GM21526 (cell line): ENCODE measurements around the gene MRS2.
"Not testable (repeated sequence)": the region's sequence is repeated elsewhere in the genome, so short reads cannot be mapped to it uniquely, and the experiment has no call there.

ENCODE experiments used
- ATAC-seq: cut with Tn5 transposase; IDR thresholded peaks from one replicate; pipeline ENCODE4 v1.9.1; 2021; ENCODE audit warnings: moderate library complexity; ENCODE audit not compliant: unreplicated experiment, low FRiP score

MRS2 gene

DNA sequence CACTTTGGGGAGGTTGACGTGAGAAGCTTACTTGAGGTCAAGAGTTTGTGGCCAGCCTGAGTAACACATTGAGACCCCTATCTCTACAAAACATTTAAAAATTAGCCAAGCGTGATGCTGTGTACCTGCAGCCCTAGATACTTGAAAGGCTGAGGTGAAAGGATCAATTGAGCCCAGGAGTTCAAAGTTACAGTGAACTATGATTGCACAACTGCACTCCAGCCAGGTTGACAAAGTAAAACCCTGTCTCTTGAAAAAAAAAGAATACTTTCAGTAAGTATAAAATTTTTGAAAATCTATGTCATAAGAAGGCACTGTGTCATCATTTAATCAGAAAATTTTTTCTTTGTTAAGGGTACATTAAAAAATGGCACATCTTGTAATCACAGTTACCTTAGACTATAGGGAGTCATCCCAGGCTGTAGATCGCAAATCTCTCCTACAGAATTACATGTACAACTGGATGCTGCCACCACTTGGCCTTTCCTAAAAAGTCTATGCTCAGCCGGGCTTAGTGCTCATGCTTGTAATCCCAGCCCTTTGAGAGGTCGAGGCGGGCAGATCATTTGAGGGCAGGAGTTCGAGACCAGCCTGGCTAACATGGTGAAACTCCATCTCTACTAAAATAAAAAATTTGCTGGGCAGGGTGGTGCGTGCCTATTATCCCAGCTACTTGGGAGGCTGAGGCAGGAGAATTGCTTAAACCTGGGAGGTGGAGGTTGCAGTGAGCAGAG is 17.0 kb upstream of the MRS2 start:
- ATAC-seq, result no peak

DNA sequence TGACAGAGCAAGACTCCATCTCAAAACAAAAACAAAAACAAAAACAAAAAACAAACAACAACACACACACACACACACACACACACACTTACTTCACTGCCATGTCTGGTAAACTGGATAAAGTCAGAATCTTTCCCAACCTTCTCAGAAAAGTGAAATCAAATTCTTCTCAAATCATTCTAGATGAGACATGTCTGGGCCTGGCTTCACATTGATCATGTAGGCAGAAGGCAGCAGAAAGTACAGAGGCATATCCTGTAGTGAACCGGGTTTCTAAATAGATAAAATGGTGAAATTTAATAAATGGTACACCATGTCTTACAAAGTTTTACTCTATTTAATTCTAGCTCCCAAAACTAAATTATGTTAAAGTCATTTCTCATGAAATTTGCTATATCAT is 14.9 kb upstream of the MRS2 start:
- no peak for ATAC-seq

DNA sequence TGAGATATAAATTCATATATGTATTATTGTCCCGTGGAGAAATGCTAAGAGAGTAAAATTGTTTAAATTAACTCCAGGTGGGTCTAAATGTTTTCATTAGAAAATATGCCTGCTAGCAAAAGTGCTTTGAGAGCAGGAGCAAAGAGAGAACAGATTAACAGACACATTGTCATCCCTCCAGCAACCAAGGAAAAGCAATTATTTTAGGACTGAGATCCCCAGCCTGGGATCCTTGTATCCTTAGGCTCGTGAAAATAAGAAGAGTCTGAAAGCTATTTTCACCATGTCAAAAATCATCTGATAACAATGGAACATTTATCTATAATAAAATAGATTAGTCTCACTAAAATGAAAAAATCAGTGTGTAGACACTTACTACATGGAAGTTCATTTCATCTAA is 11.5 kb upstream of the MRS2 start:
- no peak for ATAC-seq

DNA sequence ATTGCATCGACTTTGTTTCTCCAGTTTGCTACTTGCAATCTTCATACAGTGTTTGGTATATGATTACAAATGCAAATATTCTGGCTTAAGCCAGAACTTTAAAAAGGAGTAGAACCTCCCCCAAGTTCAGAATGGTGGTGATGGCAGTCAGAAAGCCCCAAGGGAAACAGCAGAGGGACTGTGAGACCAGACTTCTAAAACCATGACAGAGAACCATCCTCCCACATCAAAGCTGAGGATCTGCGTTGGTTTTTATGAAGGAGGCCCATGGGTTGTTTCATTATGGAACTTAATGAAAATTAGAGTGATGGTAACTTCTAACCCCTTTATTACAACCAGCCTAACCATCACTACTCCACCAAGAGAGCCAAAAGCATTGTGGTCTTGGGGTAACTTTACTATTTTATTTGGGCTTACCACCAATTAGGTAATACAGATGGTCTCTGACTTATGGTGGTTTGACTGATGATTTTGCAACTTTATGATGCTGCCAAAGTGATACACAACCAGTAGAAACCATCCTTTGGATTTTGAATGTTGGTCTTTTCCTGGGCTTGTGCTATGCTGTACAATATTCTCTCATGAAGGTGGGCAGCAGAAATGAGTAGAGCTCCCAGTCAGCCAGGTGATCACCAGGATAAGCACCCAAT is 10.9 kb upstream of the MRS2 start:
- ATAC-seq, result peak; percentile 91

DNA sequence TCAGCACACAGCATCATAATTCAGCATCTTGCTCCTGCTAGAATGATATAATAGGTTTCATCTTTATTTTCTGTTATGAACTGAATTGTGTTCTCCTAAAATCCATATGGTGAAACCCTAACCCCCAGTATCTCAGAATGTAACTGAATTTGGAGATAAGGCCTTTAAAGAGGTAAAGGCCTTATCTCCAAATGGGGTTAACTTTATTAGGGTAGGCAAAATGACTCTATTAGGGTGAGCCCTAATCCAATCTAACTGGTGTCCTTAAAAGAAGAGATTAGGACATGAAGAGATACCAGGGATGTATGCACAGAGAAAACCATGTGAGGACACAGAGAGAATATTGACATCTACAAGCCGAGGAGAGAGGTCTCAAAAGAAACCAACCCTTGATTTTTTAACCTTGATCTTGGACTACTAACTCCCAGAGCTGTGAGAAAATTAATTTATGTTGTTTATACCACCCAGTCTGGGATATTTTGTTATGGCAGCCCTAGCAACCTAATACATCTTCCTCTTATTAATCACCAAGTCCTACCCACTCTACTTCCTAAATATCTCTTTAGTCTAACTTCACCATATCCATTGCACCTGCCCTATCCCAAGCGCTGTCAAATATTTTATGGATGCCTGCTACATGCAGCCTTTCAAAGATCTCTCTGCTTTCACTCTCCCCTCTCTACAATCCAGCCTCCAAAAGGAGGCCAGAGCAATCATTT is 8.5 kb upstream of the MRS2 start:
- ATAC-seq, result no peak

DNA sequence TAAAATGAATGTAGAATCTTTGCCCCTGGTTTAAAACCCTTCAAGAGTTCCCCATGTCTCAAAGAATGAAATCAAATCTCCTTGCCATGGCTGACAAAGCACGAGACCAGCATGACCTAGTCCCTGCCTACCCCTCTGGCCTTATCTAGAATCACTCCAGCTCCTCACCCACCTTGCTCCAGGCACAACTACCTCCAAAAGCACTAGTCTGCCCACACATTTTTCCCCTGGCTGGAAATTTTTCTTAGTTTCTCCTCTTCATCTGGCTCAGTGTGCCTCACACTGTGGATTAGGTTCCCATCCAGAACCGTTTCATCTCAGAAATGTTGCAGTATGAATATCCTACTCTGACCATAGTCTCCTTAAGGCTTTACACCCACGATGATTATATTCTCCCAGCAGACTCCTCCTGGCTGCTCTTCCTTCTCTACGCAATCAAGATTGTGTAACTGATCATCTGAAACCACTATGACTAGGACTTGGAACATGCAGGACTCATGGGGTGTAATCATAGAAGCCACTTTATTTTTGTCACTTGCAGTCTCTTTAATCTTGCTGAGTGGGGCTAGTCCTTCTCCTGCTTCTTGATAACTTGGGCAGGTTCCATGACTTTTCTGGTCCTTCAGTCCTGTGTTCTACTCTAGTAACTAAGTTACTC is 7.8 kb upstream of the MRS2 start:
- no peak for ATAC-seq

DNA sequence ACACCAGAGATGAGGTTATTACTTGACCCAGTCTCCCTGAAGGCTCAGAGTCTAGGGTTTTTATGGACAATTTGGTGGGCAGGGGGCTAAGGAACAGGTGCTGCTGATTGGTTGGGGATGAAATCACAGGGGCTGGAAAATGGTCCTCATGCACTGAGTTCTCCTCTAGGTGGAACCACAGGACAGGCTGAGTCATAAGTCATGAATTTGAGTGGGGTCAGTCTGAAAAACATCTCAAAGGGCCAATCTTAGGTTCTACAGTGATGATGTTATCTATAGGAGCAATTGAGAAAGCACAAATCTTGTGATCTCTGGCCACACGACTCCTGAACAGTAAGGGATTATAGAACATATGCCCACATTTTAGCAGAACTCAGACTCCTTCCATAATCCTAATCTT is 5.9 kb upstream of the MRS2 start:
- ATAC-seq, result no peak

DNA sequence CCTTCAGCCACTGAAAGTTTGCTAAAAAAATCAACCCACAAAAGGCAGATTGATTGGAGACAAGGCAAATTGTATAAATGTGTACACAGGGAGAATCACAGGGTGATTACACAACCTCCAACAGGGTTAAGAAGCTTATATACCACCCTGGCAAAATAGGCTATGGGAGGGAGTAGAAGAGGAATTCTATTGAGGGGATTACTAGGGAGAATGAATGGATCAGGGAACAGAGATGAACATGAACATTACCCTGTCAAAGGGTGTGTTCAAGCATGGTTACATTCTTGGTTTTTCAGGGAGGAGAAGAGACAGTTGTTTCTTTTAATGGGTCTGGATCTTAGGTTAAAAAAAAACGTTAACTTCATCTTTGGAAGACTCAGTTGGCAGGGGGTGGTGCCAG is 5.1 kb upstream of the MRS2 start:
- no peak for ATAC-seq

DNA sequence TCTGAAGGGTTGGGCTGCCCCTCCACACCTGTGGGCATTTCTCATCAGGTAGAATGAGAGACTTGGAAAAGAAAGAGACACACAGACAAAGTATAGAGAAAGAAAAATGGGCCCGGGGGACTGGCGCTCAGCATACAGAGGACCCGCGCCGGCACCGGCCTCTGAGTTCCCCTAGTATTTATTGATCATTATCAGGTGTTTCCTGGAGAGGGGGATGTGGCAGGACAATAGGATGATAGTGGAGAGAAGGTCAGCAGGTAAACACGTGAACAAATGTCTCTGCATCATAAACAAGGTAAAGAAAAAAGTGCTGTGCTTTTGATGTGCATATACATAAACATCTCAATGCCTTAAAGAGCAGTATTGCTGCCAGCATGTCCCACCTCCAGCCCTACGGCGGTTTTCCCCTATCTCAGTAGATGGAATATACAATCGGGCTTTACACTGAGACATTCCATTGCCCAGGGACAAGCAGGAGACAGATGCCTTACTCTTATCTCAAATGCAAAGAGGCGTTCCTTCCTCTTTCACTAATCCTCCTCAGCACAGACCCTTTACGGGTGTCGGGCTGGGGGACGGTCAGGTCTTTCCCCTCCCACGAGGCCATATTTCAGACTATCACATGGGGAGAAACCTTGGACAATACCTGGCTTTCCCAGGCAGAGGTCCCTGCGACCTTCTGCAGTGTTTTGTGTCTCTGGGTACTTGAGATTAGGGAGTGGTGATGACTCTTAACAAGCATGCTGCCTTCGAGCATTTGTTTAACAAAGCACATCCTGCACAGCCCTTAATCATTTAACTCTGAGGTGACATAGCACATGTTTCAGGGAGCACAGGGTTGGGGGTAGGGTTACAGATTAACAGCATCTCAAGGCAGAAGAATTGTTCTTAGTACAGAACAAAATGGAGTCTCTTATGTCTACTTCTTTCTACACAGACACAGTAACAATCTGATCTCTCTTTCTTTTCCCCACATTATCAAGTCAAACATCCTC is 2.4 kb upstream of the MRS2 start:
- ATAC-seq, result not testable (repeated sequence)

DNA sequence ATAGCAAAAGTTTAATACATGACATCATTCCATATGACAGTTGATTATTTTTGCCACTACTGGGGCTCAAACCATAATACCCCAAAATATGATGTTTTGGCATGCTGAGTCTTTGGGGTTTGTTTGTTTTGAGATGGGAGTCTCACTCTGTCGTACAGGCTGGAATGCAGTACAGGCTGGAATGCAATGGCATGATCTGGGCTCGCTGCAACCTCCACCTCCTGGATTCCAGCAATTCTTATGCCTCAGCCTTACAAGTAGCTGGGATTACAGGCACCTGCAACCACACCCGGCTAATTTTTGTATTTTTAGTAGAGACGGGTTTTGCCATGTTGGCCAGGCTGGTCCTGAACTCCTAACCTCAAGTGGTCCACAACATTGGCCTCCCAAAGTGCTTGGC is 1.3 kb upstream of the MRS2 start:
- no peak for ATAC-seq

DNA sequence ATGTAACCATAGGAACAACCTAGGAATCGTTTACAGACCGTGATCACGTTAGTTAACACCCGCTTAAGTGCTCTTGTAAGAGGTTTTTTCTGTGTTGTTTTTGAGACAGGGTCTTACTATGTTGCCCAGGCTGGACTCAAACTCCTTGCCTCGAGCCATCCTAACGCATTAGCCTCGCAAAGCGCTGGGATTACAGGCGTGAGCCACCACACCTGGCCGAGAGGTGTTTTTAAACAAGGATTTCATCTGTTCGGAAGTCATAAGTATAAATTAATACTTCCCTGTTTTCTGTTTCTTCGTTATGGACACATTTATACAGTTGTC is 727 bp downstream of the MRS2 start:
- ATAC-seq, result no peak

DNA sequence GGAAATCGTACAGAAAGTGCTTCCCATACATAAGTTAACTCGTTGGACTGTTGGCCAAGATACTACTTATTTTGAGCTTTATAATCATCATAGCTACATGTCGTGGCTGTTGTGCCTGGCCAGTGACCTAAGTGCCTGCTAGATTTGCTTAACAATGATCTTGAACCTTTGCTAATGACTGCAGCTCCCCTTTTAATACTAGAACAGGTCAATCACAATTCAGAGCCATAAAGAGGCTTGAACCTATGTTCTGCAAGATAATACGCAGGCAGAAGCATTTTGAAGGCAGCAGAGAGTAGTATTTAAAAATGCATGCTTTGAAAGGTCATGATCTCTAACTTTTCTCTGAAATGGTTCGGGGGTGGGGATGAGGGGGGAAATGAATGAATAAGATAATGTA is 2.5 kb downstream of the MRS2 start:
- no peak for ATAC-seq

DNA sequence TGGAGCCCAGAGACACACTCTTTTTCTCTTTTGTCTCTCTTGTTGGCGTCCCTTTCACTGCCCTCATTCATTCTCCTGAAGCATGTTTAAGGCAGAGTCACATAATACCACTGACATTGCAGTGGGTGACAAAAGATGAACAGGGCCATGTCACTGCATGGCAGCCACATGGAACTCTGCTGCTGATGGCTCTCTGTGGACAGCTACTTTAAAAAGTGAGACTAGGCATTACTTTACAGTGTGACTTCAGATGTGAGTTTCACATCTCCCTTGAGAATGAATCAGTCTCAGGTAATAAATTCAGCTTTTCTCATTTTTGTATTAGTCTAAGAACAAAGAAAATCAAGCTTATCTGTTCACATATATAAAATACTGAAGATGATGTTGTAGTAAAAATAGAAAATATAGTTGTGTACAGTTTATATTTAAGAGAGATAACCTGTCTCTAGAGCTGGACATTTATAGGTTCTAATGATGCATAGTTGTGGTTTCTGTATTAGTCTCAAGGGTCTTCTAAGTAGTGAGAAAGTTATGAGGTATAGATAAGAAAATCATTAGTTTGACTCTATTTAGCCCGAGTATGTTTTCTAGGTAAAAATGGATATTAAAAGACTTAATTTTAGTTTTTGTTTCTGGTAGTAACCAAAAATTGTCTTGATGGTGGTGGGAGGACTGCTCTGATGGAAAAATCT is 6.1 kb downstream of the MRS2 start:
- ATAC-seq, result peak; percentile 93

DNA sequence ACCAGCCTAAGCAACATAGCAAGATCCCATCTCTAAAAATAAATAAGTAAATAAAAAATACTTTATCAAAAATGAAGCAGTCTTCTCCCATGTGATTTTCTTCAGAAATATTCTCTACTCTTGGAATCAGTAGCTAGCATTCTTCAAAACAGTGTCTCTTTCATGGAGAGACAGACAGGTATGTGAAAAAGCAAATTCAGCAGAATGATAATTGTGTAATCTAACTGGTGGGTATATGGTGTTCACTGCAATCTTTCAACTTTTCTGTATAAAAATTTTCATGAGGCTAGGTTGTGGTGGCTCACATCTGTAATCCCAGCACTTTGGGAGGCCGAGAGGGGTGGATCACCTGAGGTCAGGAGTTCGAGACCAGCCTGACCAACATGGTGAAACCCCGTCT is 7.9 kb downstream of the MRS2 start:
- no peak for ATAC-seq

DNA sequence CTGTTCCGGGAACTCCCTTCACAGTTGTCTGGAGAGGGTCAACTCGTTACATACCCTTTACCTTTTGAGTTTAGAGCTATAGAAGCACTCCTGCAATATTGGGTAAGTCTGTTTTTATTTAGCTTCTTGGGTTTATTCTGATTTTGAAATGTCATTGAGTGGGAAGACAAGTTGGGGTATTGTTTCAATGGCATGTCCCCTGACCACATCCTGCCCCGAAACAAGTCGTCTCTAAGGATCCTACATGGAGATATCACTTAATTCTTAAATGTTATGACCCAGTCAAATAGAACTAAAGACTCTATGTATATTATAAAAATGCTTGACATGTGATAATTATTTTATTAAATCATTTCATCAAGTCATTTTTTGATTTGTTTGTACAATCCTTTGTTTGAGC is 9.6 kb downstream of the MRS2 start:
- ATAC-seq, result no peak

DNA sequence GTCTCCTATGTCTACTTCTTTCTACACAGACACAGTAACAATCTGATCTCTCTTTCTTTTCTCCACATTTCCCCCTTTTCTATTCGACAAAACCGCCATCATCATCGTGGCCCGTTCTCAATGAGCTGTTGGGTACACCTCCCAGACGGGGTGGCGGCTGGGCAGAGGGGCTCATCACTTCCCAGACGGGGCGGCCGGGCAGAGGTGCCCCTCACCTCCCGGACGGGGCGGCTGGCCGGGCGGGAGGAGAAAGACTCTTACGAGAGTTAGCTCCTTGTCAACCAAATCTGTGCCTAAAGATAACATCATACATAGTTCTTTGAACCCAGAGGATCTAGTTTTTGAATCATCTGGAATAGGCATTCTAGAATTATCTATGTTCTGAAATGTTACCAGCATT is 11.8 kb downstream of the MRS2 start:
- not testable (repeated sequence) for ATAC-seq

DNA sequence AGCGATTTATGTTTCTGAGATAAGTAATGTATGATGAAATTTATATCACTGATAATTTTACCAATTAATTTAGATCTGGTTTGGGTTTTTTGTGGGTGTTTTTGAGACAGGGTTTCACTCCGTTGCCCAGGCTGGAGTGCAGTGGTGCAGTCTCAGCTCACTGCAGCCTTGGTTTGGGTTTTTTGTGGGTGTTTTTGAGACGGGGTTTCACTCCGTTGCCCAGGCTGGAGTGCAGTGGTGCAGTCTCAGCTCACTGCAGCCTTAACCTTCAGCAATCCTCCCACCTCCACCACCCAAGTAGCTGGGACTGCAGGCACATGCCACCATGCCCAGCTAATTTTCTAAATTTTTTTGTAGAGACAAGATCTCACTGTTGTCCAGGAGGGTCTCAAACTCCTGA is 13.0 kb downstream of the MRS2 start:
- ATAC-seq, result peak; percentile 71

DNA sequence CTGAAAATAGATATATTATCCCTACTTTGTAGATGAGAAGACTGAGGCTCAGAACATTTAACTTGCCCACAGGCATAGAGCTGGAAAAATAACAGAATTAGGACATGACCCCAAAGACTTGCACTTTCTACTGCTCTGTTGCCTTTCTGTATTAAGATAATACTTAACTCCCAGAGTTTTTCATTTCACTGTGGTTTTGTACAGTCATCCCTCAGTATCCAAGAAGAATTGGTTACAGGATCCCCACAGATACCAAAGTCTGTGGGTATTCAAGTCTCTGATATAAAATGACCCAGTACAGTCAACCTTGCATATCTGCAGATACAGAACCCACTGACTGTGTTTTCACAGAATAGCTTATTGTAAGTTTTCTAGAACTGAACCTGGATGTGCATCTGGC is 16.8 kb downstream of the MRS2 start:
- no peak for ATAC-seq

DNA sequence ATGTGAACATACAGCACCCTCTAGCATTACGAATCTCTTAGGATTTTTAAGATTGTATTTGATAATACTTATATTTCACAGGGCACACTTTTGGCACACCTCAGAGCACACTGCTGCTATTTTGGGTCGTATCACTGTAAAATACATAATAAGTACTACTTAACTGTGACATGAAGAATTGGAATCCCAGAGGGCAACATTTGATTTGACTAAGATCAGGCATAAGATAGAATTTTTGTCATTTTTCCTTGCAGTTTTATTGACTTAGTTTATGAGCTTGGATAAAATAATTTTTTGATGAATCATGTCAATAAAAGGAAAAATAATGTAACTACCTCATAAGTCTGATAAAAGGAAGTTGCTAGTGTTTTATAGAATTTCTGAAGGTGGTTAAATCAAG is 22.4 kb downstream of the MRS2 start:
- ATAC-seq, result no peak
